ENCODE measurements around the gene LRMDA. TPM values are rescaled to one million over a fixed set of nuclear protein-coding genes. Genes with fewer than 3 reads are reported as not detected.

Gene LRMDA
- total and polyA plus RNA-seq, 2 of the 13 experiments (the other 11 are each of a cell fraction or from before 2014, with no cell fraction given), result 13.4 to 22.0 TPM

- H3K9me3 ChIP-seq (ENCODE audit: low read length), result no peaks in the 10 kb centered on the region
- H4K20me1 ChIP-seq (ENCODE audit: insufficient read depth, low read length), result no peaks in the 10 kb centered on the region
- H3K9ac ChIP-seq (ENCODE audit: insufficient read depth, low read depth, low read length), result no peak overlapping the region
- FAIRE-seq, result no peak
- H3K36me3 ChIP-seq (replicated peaks in 1 of 2; ENCODE audit: control insufficient read depth in 1 of 2, insufficient read depth in 2 of 2, low read length in 2 of 2), result no peaks in the 10 kb centered on the region
- ChIA-PET CTCF (ENCODE audit: low intra/inter-chr PET ratio, low total read pairs) (no interaction called here), POLR2A (no interaction called here)
- no peak for DNase-seq (ENCODE audit: low spot score)
- H3K4me1 ChIP-seq (ENCODE audit: insufficient read depth, low read length), result peaks cover 19% of the 10 kb centered on the region
- H3K27me3 ChIP-seq (ENCODE audit: control insufficient read depth in 1 of 2, insufficient read depth in 2 of 2, low read length in 2 of 2), result no peaks in the 10 kb centered on the region; a peak in 1 of 5 replicates
- TF ChIP-seq, protein P1, sequence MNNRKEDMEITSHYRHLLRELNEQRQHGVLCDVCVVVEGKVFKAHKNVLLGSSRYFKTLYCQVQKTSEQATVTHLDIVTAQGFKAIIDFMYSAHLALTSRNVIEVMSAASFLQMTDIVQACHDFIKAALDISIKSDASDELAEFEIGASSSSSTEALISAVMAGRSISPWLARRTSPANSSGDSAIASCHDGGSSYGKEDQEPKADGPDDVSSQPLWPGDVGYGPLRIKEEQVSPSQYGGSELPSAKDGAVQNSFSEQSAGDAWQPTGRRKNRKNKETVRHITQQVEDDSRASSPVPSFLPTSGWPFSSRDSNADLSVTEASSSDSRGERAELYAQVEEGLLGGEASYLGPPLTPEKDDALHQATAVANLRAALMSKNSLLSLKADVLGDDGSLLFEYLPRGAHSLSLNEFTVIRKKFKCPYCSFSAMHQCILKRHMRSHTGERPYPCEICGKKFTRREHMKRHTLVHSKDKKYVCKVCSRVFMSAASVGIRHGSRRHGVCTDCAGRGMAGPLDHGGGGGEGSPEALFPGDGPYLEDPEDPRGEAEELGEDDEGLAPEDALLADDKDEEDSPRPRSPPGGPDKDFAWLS (CRISPR knock-in tag; IDR thresholded peaks at IDR 0.05; ENCODE audit: borderline replicate concordance), result no peak
- TF ChIP-seq CREB1 (IDR thresholded peaks at IDR 0.05), result peak; percentile 32; the same call in 1 of the 2 replicates
- TF ChIP-seq CREB1 (CRISPR knock-in tag; IDR thresholded peaks at IDR 0.05), result no peak
- peak; percentile 76 for TF ChIP-seq FOSL2 (CRISPR knock-in tag; IDR thresholded peaks at IDR 0.05)
- TF ChIP-seq SSRP1 (CRISPR knock-in tag; IDR thresholded peaks at IDR 0.05), result no peak
- no peak for TF ChIP-seq ZNF33A (CRISPR knock-in tag; IDR thresholded peaks at IDR 0.05; ENCODE audit: borderline replicate concordance)
- TF ChIP-seq TRIM24 (CRISPR knock-in tag; IDR thresholded peaks at IDR 0.05), result no peak
- no peak for TF ChIP-seq CHD2 (IDR thresholded peaks at IDR 0.05; ENCODE audit: low read depth, low read length)
- no peak for TF ChIP-seq ZNF704 (CRISPR knock-in tag; IDR thresholded peaks at IDR 0.05; ENCODE audit: borderline replicate concordance)
- no peak for TF ChIP-seq ZBTB44 (CRISPR knock-in tag; IDR thresholded peaks at IDR 0.05)
- TF ChIP-seq ZNF652 (CRISPR knock-in tag; IDR thresholded peaks at IDR 0.05; ENCODE audit: borderline replicate concordance, low read depth), result no peak
- WGBS (ENCODE audit: low lambda C conversion rate), result 0% methylated on average over 4 of the region's 4 CpGs
- H2AFZ ChIP-seq (ENCODE audit: low read length), result no peak overlapping the region
- H3K79me2 ChIP-seq (ENCODE audit: insufficient read depth, low read length), result no peaks in the 10 kb centered on the region
- H3K4me3 ChIP-seq (replicated peaks in 1 of 3; ENCODE audit: insufficient read depth in 1 of 3, low read depth in 2 of 3, low read length in 3 of 3), result no peak overlapping the region
- H3K4me2 ChIP-seq (ENCODE audit: low read depth, low read length), result 0 out of 2 replicates have a peak overlapping the region, but pooled peaks have one; percentile 8
- peak; percentile 70 for ATAC-seq
- in situ Hi-C loops (cut with HindIII; ENCODE audit: extremely low pct_ligation_motif_present, low pct_unique_long_range_greater_than_20kb), result no loop called here
- intact Hi-C loops (cut with micrococcal nuclease; ENCODE audit: unreplicated experiment), result no loop called here
- no TSS peak for BruUV-seq (replicated peaks)
- H3K27ac ChIP-seq (ENCODE audit: extremely low read length, insufficient read depth, low read length), result no peak overlapping the region
Observed at GRCh38 chr10:75418293-75418692, 13.1 kb upstream of the LRMDA start.

All from HepG2 (cell line).